Activated naive CD4-positive, alpha-beta T cell treated with anti-CD3 and anti-CD28 coated beads, Interleukin-2, amount 10 ng/mL, durations not matched to agents 7 days and 5 days (primary cell): ENCODE data around the gene GBX2.

ENCODE experiments used
- CTCF ChIA-PET: fragments of 350-600 bp; sonication (Branson Sonifier 250); formaldehyde crosslinking; loops from one replicate; lab custom pipeline; 2021; ENCODE audit warnings: antibody characterized with exemption; lab: Charles Lee
- DNase-seq: peaks from one replicate; pipeline ENCODE4 v3.0.0-alpha.2; 2020
- H3K27ac Mint-ChIP-seq: one replicate; pipeline ENCODE4 v1.8.0; 2021; ENCODE audit warnings: mild to moderate bottlenecking, moderate library complexity, mixed read lengths
- H3K27me3 Mint-ChIP-seq: one replicate; pipeline ENCODE4 v1.8.0; 2021; ENCODE audit warnings: mild to moderate bottlenecking, mixed read lengths
- H3K36me3 Mint-ChIP-seq: one replicate; pipeline ENCODE4 v1.8.0; 2021; ENCODE audit warnings: mixed read lengths
- H3K4me1 Mint-ChIP-seq: one replicate; pipeline ENCODE4 v1.8.0; 2021; ENCODE audit warnings: mixed read lengths
- H3K4me3 Mint-ChIP-seq: one replicate; pipeline ENCODE4 v1.8.0; 2021; ENCODE audit warnings: mild to moderate bottlenecking, moderate library complexity, mixed read lengths
- H3K9me3 Mint-ChIP-seq: one replicate; pipeline ENCODE4 v1.8.0; 2021; ENCODE audit warnings: mixed read lengths

Gene GBX2

GRCh38 chr2:236167297-236168109, 683 bp downstream of the GBX2 start:
- H3K9me3 Mint-ChIP-seq: no peaks in the 10 kb centered on the region
- H3K27me3 Mint-ChIP-seq: peaks cover 93% of the 10 kb centered on the region
- no peak for DNase-seq
- H3K4me1 Mint-ChIP-seq: peaks cover 5% of the 10 kb centered on the region
- H3K36me3 Mint-ChIP-seq: peaks cover 8% of the 10 kb centered on the region
- CTCF ChIA-PET: no interaction called here
- no peak overlapping the region for H3K27ac Mint-ChIP-seq
- H3K4me3 Mint-ChIP-seq: no peak overlapping the region

DNA sequence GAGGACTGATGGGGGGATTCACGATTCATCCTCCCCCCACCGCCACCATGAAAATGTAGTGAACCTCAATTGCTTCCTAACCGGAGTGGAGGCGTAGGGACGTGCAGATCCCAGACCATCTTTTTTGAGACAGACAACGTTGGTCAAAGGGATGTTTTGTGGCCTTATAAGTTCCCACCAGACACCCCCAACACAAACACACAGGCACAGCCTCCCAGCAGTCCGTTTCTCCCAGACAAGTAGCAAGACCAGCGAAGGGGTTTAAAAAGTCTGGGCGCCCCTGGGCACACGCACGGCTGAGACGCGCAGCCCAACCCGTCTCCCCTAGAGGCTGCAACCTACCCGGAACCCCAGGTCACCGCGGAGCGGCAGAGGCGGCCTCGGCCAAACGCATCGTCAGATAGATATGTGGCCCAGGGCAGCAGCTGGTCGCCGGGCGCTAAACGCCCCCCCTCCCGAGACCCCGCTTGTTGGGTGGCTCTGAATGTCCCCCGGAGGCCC, 1.3 kb downstream of the GBX2 start:
- Mint-ChIP-seq H3K4me1 (peaks cover 5% of the 10 kb centered on the region), H3K27ac (peak overlapping the region; percentile 74), H3K9me3 (no peaks in the 10 kb centered on the region), H3K4me3 (peak overlapping the region; percentile 40), H3K27me3 (peaks cover 93% of the 10 kb centered on the region), H3K36me3 (peaks cover 8% of the 10 kb centered on the region)
- CTCF ChIA-PET: no interaction called here
- no peak for DNase-seq

GRCh38 chr2:236165842-236166795, 2.1 kb downstream of the GBX2 start:
- Mint-ChIP-seq H3K36me3 (peaks cover 8% of the 10 kb centered on the region), H3K9me3 (no peaks in the 10 kb centered on the region), H3K4me3 (peak overlapping the region; percentile 40), H3K27ac (peak overlapping the region; percentile 74), H3K27me3 (peaks cover 93% of the 10 kb centered on the region), H3K4me1 (peaks cover 5% of the 10 kb centered on the region)
- DNase-seq: no peak
- CTCF ChIA-PET: interaction anchor here (1.6 kb wide), 1 partner anchor 12 kb away, joined by 6 read pairs; no protein-coding TSS in a partner anchor

- DNase-seq: no peak
- Mint-ChIP-seq H3K27me3 (peaks cover 93% of the 10 kb centered on the region), H3K4me1 (peaks cover 5% of the 10 kb centered on the region), H3K27ac (peak overlapping the region; percentile 72), H3K4me3 (no peak overlapping the region), H3K9me3 (no peaks in the 10 kb centered on the region), H3K36me3 (peaks cover 5% of the 10 kb centered on the region)
- CTCF ChIA-PET: interaction anchor here (1.6 kb wide), 1 partner anchor 12 kb away, joined by 6 read pairs; no protein-coding TSS in a partner anchor
Measured at GRCh38 chr2:236164925-236165841, 3.0 kb downstream of the GBX2 start.

DNA sequence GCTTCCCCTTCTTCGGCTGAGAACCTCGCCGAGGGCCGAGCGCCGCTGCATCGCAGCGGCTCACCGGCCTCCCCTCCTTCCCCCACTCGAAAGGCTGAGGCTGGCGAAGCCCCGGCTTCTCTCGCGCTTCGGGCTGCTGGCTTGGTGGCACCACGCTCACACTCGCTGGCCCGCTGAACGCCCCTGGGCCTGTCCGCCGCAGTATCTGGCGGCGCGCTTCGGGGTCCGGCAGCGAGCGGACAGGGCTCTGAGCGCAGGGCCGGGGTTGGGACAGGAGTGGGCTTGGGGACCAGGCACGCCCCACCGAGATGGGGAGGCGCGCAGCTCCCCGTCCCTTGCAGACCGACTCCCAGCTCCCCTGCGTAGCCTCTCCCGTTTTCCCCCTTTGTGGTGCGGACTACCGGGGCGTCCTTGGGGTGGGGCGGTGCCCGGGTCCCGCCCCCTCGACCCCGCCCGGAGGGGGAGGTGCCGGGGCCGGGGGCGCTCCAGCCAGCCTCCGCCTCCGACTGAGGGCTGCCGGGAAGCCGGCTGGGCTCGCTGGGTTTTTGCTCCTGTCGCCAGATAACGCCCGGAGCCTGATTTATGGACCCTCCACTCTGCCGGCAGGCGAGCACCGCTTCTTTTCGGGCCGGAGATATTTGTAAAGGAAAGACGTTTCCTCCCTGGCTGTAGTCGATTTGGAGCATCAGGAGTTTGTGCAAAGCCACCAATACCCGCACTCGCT, 3.8 kb downstream of the GBX2 start:
- Mint-ChIP-seq H3K9me3 (no peaks in the 10 kb centered on the region), H3K4me3 (no peak overlapping the region), H3K27me3 (peaks cover 93% of the 10 kb centered on the region), H3K36me3 (peaks cover 1% of the 10 kb centered on the region), H3K4me1 (peaks cover 5% of the 10 kb centered on the region), H3K27ac (peak overlapping the region; percentile 72)
- no peak for DNase-seq
- CTCF ChIA-PET: no interaction called here

- Mint-ChIP-seq H3K4me1 (peaks cover 5% of the 10 kb centered on the region), H3K27me3 (peaks cover 93% of the 10 kb centered on the region), H3K4me3 (no peak overlapping the region), H3K36me3 (no peaks in the 10 kb centered on the region), H3K9me3 (no peaks in the 10 kb centered on the region), H3K27ac (no peak overlapping the region)
- DNase-seq: no peak
- CTCF ChIA-PET: interaction anchor here (2.4 kb wide), 1 partner anchor 384 kb away, joined by 6 read pairs; no protein-coding TSS in a partner anchor
Measured at GRCh38 chr2:236163471-236164200, 4.5 kb downstream of the GBX2 start.

DNA sequence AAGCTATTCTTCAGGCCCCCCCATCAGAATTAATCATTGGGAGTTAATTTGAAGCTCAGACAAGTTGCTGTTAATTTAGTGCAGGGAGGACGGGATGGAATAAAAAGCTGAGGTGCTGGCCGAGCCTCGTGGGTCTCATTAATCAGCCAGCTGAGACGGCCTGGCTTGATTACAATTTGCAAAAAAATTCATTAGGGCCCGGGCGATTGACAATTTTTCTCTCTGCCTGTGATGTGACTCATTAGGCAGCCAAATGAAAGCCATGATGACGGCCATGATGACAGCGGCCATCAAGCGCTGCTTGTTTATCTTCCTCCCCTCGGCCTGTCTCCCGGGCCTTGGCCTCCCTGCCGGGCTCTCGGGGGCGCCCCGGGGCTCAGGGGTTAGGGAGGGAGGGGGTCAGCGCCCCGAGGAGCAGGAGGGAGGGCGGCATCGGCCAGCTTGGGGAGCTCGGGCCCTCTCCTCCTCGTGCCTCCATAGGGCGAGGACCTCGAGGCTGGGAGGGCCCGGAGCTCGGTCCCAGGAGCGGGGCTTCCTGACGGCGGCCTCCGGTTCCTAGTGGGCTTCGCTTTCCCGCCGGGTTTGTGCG, 5.2 kb downstream of the GBX2 start:
- CTCF ChIA-PET: interaction anchor here (2.4 kb wide), 1 partner anchor 383 kb away, joined by 6 read pairs; no protein-coding TSS in a partner anchor
- Mint-ChIP-seq H3K4me3 (no peak overlapping the region), H3K36me3 (no peaks in the 10 kb centered on the region), H3K9me3 (no peaks in the 10 kb centered on the region), H3K27ac (no peak overlapping the region), H3K27me3 (peaks cover 99% of the 10 kb centered on the region), H3K4me1 (peaks cover 5% of the 10 kb centered on the region)
- DNase-seq: no peak

GRCh38 chr2:236162031-236162845, 5.9 kb downstream of the GBX2 start:
- peaks cover 5% of the 10 kb centered on the region for H3K4me1 Mint-ChIP-seq
- H3K9me3 Mint-ChIP-seq: no peaks in the 10 kb centered on the region
- no peak for DNase-seq
- CTCF ChIA-PET: interaction anchor here (2.4 kb wide), 1 partner anchor 383 kb away, joined by 6 read pairs; no protein-coding TSS in a partner anchor
- no peaks in the 10 kb centered on the region for H3K36me3 Mint-ChIP-seq
- no peak overlapping the region for H3K4me3 Mint-ChIP-seq
- H3K27ac Mint-ChIP-seq: no peak overlapping the region
- H3K27me3 Mint-ChIP-seq: peaks cover 100% of the 10 kb centered on the region

GRCh38 chr2:236161531-236161930, 6.7 kb downstream of the GBX2 start:
- Mint-ChIP-seq H3K4me1 (peaks cover 2% of the 10 kb centered on the region), H3K9me3 (no peaks in the 10 kb centered on the region), H3K27ac (no peak overlapping the region), H3K36me3 (no peaks in the 10 kb centered on the region), H3K27me3 (peaks cover 97% of the 10 kb centered on the region), H3K4me3 (no peak overlapping the region)
- CTCF ChIA-PET: interaction anchor here (2.4 kb wide), 1 partner anchor 382 kb away, joined by 6 read pairs; no protein-coding TSS in a partner anchor
- no peak for DNase-seq

- Mint-ChIP-seq H3K27me3 (peaks cover 94% of the 10 kb centered on the region), H3K36me3 (no peaks in the 10 kb centered on the region), H3K4me3 (no peak overlapping the region), H3K27ac (no peak overlapping the region), H3K9me3 (no peaks in the 10 kb centered on the region), H3K4me1 (no peaks in the 10 kb centered on the region)
- CTCF ChIA-PET: no interaction called here
- DNase-seq: no peak
Measured at GRCh38 chr2:236161082-236161462, 7.1 kb downstream of the GBX2 start.

GRCh38 chr2:236160366-236161081, 7.7 kb downstream of the GBX2 start:
- peaks cover 89% of the 10 kb centered on the region for H3K27me3 Mint-ChIP-seq

More at GRCh38 chr2:236160366-236161081, 7.7 kb downstream of the GBX2 start:
- Mint-ChIP-seq H3K9me3 (no peaks in the 10 kb centered on the region), H3K4me3 (no peak overlapping the region), H3K4me1 (no peaks in the 10 kb centered on the region), H3K27ac (no peak overlapping the region), H3K36me3 (no peaks in the 10 kb centered on the region)
- no peak for DNase-seq
- CTCF ChIA-PET: no interaction called here
